ENCODE data around the gene ELP2. TPM values are rescaled to one million over a fixed set of nuclear protein-coding genes. Genes with fewer than 3 reads are reported as not detected.

The ELP2 gene
- total RNA-seq, 6 donors from 2014 or later = 33.1 to 91.5 (median 58.3) TPM

GRCh38 chr18:36183033-36183432 is 53.3 kb downstream of the ELP2 start:
- DNase-seq (peak in 1 of 2 donors; percentile 2), ATAC-seq (ENCODE audit: low FRiP score in 2 of 2) (no peak)
- peaks cover 11 to 28% (median 20%) of the 10 kb centered on the region in 4 donors for H3K4me1 ChIP-seq
- no peaks in the 10 kb centered on the region for H3K9me3 ChIP-seq
- H3K36me3 ChIP-seq = no peaks in the 10 kb centered on the region
- WGBS, 2 donors = 92 to 93% methylated on average over 6 of the region's 6 CpGs
- no peak overlapping the region for H3K4me3 ChIP-seq
- no peak overlapping the region for H3K27ac ChIP-seq
- no peaks in the 10 kb centered on the region for H3K27me3 ChIP-seq
- TF ChIP-seq, protein P1, sequence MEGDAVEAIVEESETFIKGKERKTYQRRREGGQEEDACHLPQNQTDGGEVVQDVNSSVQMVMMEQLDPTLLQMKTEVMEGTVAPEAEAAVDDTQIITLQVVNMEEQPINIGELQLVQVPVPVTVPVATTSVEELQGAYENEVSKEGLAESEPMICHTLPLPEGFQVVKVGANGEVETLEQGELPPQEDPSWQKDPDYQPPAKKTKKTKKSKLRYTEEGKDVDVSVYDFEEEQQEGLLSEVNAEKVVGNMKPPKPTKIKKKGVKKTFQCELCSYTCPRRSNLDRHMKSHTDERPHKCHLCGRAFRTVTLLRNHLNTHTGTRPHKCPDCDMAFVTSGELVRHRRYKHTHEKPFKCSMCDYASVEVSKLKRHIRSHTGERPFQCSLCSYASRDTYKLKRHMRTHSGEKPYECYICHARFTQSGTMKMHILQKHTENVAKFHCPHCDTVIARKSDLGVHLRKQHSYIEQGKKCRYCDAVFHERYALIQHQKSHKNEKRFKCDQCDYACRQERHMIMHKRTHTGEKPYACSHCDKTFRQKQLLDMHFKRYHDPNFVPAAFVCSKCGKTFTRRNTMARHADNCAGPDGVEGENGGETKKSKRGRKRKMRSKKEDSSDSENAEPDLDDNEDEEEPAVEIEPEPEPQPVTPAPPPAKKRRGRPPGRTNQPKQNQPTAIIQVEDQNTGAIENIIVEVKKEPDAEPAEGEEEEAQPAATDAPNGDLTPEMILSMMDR (IDR thresholded peaks at IDR 0.05) = no peak
- TF ChIP-seq EP300 (IDR thresholded peaks at IDR 0.05) (no peak), POLR2AphosphoS5 (IDR thresholded peaks at IDR 0.05) (no peak), POLR2A (IDR thresholded peaks at IDR 0.05) (no peak)

- peaks cover 13 to 37% (median 24%) of the 10 kb centered on the region in 4 donors for H3K4me1 ChIP-seq
- ATAC-seq (ENCODE audit: low FRiP score in 2 of 2) = no peak
- no peaks in the 10 kb centered on the region for H3K27me3 ChIP-seq
- H3K9me3 ChIP-seq = no peaks in the 10 kb centered on the region
- no peak overlapping the region for H3K4me3 ChIP-seq
- H3K27ac ChIP-seq = no peak overlapping the region
- DNase-seq = no peak
- 86 to 95% methylated on average over 2 of the region's 2 CpGs for WGBS, 2 donors
- TF ChIP-seq POLR2A (IDR thresholded peaks at IDR 0.05) (no peak), EP300 (IDR thresholded peaks at IDR 0.05) (no peak), POLR2AphosphoS5 (IDR thresholded peaks at IDR 0.05) (no peak)
- TF ChIP-seq, protein P1 (IDR thresholded peaks at IDR 0.05) = no peak
- H3K36me3 ChIP-seq = no peaks in the 10 kb centered on the region
These were observed 54.3 kb downstream of the ELP2 start for GRCh38 chr18:36183987-36184386.

DNA sequence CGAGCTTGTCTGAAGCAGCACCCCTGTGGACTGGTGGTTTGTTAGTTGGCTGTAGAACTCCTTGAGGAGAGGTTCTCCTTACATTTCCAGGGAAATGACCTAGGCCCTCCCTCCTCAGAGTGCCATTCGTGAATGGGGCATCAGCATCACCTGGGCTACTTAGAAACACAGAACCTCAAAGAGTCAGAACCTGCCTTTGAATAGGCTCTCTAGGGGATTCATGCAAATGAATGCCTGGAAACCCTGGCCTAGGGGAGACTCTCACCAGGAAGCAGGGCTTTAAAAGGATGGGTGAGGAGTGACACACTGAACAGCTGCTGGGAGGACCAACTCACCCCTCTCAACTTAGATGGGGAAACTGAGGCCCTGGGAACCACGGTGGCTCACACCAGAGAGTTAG is 55.5 kb downstream of the ELP2 start:
- WGBS, 2 donors = 96 to 100% methylated on average over 3 of the region's 3 CpGs
- Histone ChIP-seq H3K4me3 (no peak overlapping the region), H3K9me3 (no peaks in the 10 kb centered on the region), H3K36me3 (no peaks in the 10 kb centered on the region), H3K4me1 (peaks cover 10 to 29% (median 19%) of the 10 kb centered on the region in 4 donors), H3K27me3 (no peaks in the 10 kb centered on the region), H3K27ac (no peak overlapping the region)
- no peak for ATAC-seq (ENCODE audit: low FRiP score in 2 of 2)
- no peak for TF ChIP-seq POLR2AphosphoS5 (IDR thresholded peaks at IDR 0.05)
- TF ChIP-seq, protein P1 (IDR thresholded peaks at IDR 0.05) = no peak
- no peak for TF ChIP-seq POLR2A (IDR thresholded peaks at IDR 0.05)
- TF ChIP-seq EP300 (IDR thresholded peaks at IDR 0.05) = no peak
- DNase-seq = no peak

DNA sequence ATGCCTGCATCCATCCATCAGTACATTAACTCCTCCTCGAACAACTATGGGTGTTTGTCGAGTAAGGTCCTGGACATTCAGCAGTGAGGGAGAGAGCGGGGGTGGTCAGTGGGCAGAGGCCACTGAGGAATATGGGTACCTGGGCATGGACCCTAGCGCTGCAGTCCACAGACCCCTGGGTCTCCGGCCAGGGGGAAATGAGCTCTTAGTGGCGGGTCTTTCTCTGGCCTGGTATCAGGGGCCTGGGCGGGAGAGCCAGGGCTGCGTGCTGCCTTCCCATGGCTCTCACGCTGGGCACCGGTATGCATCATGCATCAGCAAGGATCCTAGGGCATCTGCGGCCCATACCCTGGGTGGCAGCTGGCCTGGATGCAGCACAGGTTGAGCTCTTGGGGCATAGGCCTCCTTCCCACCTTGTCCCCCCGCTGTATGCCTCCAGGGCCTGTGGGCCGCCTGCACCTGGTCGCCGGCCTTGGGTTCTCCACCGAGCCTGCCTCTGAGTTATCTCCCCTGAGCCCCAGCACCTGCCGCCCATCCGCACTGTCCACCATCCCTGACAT is 56.3 kb downstream of the ELP2 start:
- ATAC-seq (ENCODE audit: low FRiP score in 2 of 2) (no peak), DNase-seq (peak in 1 of 2 donors; percentile 64)
- Histone ChIP-seq H3K4me1 (peaks cover 10 to 23% (median 16%) of the 10 kb centered on the region in 4 donors), H3K36me3 (no peaks in the 10 kb centered on the region), H3K4me3 (peak overlapping the region in 1 of 4 donors; percentile 82), H3K27me3 (no peaks in the 10 kb centered on the region), H3K27ac (no peak overlapping the region), H3K9me3 (no peaks in the 10 kb centered on the region)
- TF ChIP-seq, protein P1 (IDR thresholded peaks at IDR 0.05) = no peak
- TF ChIP-seq EP300 (IDR thresholded peaks at IDR 0.05) = no peak
- TF ChIP-seq POLR2AphosphoS5 (IDR thresholded peaks at IDR 0.05) = no peak
- 87% methylated on average over 14 to 15 of the region's 18 CpGs for WGBS, 2 donors
